ENCODE data around the gene FXYD5.
A peak's percentile ranks its signal among the peaks of the same experiment; 100 is the strongest.

Gene FXYD5

GRCh38 chr19:35140962-35141836 lies 13.3 kb upstream of the FXYD5 start:
- CTCF ChIA-PET, result interaction anchor here (0.9 to 2.8 kb wide), 30 partner anchors 10 to 369 kb away, joined by 3 to 24 read pairs (median 5); partner anchors contain the start of genes FXYD5 and USF2
- peak; percentile 100 for DNase-seq (ENCODE audit: extremely low spot score)
- peak; percentile 60 for TF ChIP-seq CTCF (IDR thresholded peaks at IDR 0.05; ENCODE audit: control extremely low read depth, extremely low read depth, low read depth, missing control alignments)
- POLR2A ChIA-PET, result interaction anchor here (0.6 kb wide), 2 partner anchors 323 to 606 kb away, joined by 3 read pairs; no protein-coding TSS in a partner anchor

- ChIA-PET POLR2A (interaction anchor here (0.6 kb wide), 1 partner anchor 323 kb away, joined by 3 read pairs; no protein-coding TSS in a partner anchor), CTCF (interaction anchor here (0.7 to 2.8 kb wide), 30 partner anchors 9 to 368 kb away, joined by 3 to 24 read pairs (median 5); partner anchors contain the start of genes FXYD5 and USF2)
- no peak for DNase-seq (ENCODE audit: extremely low spot score)
- TF ChIP-seq CTCF (IDR thresholded peaks at IDR 0.05; ENCODE audit: control extremely low read depth, extremely low read depth, low read depth, missing control alignments), result no peak
Observed at GRCh38 chr19:35141837-35142605, 12.5 kb upstream of the FXYD5 start.

- ChIA-PET CTCF (interaction anchor here (0.7 to 2.8 kb wide), 20 partner anchors 8 to 368 kb away, joined by 3 to 24 read pairs (median 5); partner anchors contain the start of genes FXYD5 and USF2), POLR2A (interaction anchor here (0.6 kb wide), 1 partner anchor 57 kb away, joined by 3 read pairs; no protein-coding TSS in a partner anchor)
- DNase-seq (ENCODE audit: extremely low spot score), result peak; percentile 70
- peak; percentile 67 for TF ChIP-seq CTCF (IDR thresholded peaks at IDR 0.05; ENCODE audit: control extremely low read depth, extremely low read depth, low read depth, missing control alignments)
Observed at GRCh38 chr19:35142606-35143230, 11.8 kb upstream of the FXYD5 start.

- ChIA-PET CTCF (interaction anchor here (0.8 to 2.8 kb wide), 5 partner anchors 8 to 367 kb away, joined by 3 to 24 read pairs (median 6); partner anchors contain the start of gene FXYD5), POLR2A (interaction anchor here (0.6 kb wide), 1 partner anchor 57 kb away, joined by 3 read pairs; no protein-coding TSS in a partner anchor)
- no peak for TF ChIP-seq CTCF (IDR thresholded peaks at IDR 0.05; ENCODE audit: control extremely low read depth, extremely low read depth, low read depth, missing control alignments)
- DNase-seq (ENCODE audit: extremely low spot score), result no peak
Observed at GRCh38 chr19:35143231-35143715, 11.3 kb upstream of the FXYD5 start, which contains the start of gene FXYD7. Gene FXYD7 (plus strand): TSS chr19:35143255. CDS start chr19:35143334, 79 bp downstream.

- TF ChIP-seq CTCF (IDR thresholded peaks at IDR 0.05; ENCODE audit: control extremely low read depth, extremely low read depth, low read depth, missing control alignments), result no peak
- ChIA-PET CTCF (interaction anchor here (0.8 kb wide), 1 partner anchor 79 kb away, joined by 3 read pairs; no protein-coding TSS in a partner anchor), POLR2A (no interaction called here)
- DNase-seq (ENCODE audit: extremely low spot score), result no peak
Observed at GRCh38 chr19:35143818-35144217, 10.7 kb upstream of the FXYD5 start.
